ENCODE results near the gene ABCC5. TPM values are rescaled to one million over a fixed set of nuclear protein-coding genes. Genes with fewer than 3 reads are reported as not detected.

Gene ABCC5
- total RNA-seq, 1 experiment from 2014 or later: 29.1 TPM

GRCh38 chr3:184018424-184018973 lies 815 bp upstream of the ABCC5 start:
- ATAC-seq (no peak), DNase-seq (ENCODE audit: low spot score) (no peak)
- CTCF ChIA-PET: interaction anchor here (0.5 to 4.1 kb wide), 11 partner anchors 12 to 1044 kb away, joined by 3 to 37 read pairs (median 4); partner anchors contain the start of genes CAMK2N2, EEF1AKMT4 and EIF2B5
- H3K9me3 Mint-ChIP-seq: no peaks in the 10 kb centered on the region
- H3K27ac Mint-ChIP-seq: peak overlapping the region; percentile 96
- POLR2A ChIA-PET: interaction anchor here (0.7 kb wide), 1 partner anchor 11 kb away, joined by 3 read pairs; no protein-coding TSS in a partner anchor
- H3K4me3 Mint-ChIP-seq: peak overlapping the region; percentile 99
- peaks cover 22% of the 10 kb centered on the region for H3K4me1 Mint-ChIP-seq
- no peak for TF ChIP-seq AFF4 (CRISPR knock-in tag; IDR thresholded peaks at IDR 0.05; ENCODE audit: borderline replicate concordance)
- TF ChIP-seq ZNF121 (CRISPR knock-in tag; IDR thresholded peaks at IDR 0.05): 0 out of 2 replicates have a peak, but pooled peaks have one; percentile 40
- no peaks in the 10 kb centered on the region for H3K27me3 Mint-ChIP-seq (ENCODE audit: low read depth)
- peaks cover 7% of the 10 kb centered on the region for H3K36me3 Mint-ChIP-seq

GRCh38 chr3:184016811-184017671 lies 643 bp downstream of the ABCC5 start:
- ChIA-PET POLR2A (interaction anchor here (0.6 to 0.7 kb wide), 2 partner anchors 122 to 160 kb away, joined by 3 read pairs; no protein-coding TSS in a partner anchor), CTCF (interaction anchor here (0.6 to 4.1 kb wide), 17 partner anchors 10 to 244 kb away, joined by 3 to 37 read pairs (median 4); partner anchors contain the start of genes CAMK2N2, EEF1AKMT4, EIF2B5 and PARL)
- TF ChIP-seq ZNF219 (CRISPR knock-in tag; IDR thresholded peaks at IDR 0.05; ENCODE audit: borderline replicate concordance) (no peak), ESRRA (CRISPR knock-in tag; IDR thresholded peaks at IDR 0.05; ENCODE audit: borderline replicate concordance) (0 out of 2 replicates have a peak, but pooled peaks have one; percentile 38), KAT7 (CRISPR knock-in tag; IDR thresholded peaks at IDR 0.05; ENCODE audit: borderline replicate concordance) (peak; percentile 41; the same call in 1 of the 2 replicates), ZNF232 (CRISPR knock-in tag; IDR thresholded peaks at IDR 0.05) (no peak), ZNF121 (CRISPR knock-in tag; IDR thresholded peaks at IDR 0.05) (peak; percentile 100), ELF4 (CRISPR knock-in tag; IDR thresholded peaks at IDR 0.05; ENCODE audit: low read depth) (0 out of 2 replicates have a peak, but pooled peaks have one; percentile 32), FOXP1 (CRISPR knock-in tag; IDR thresholded peaks at IDR 0.05; ENCODE audit: borderline replicate concordance) (no peak), EMX1 (CRISPR knock-in tag; IDR thresholded peaks at IDR 0.05) (peak; percentile 89), ETV6 (CRISPR knock-in tag; IDR thresholded peaks at IDR 0.05) (no peak; the same call in 1 of the 2 replicates), ZNF423 (CRISPR knock-in tag; IDR thresholded peaks at IDR 0.05) (peak; percentile 55; the same call in 1 of the 2 replicates), JUN (CRISPR knock-in tag; IDR thresholded peaks at IDR 0.05) (peak; percentile 61; the same call in 1 of the 2 replicates), HMGXB4 (CRISPR knock-in tag; IDR thresholded peaks at IDR 0.05) (peak; percentile 90; the same call in 1 of the 2 replicates), CTCF (IDR thresholded peaks at IDR 0.05) (peak; percentile 99), MLX (CRISPR knock-in tag; IDR thresholded peaks at IDR 0.05) (peak; percentile 68; the same call in 1 of the 2 replicates)
- peaks cover 22% of the 10 kb centered on the region for H3K4me1 Mint-ChIP-seq
- DNase-seq (ENCODE audit: low spot score) (peak; percentile 50), ATAC-seq (peak; percentile 71)
- H3K9me3 Mint-ChIP-seq: peaks cover 3% of the 10 kb centered on the region; the same call in 1 of the 2 replicates
- H3K27me3 Mint-ChIP-seq (ENCODE audit: low read depth): no peaks in the 10 kb centered on the region
- H3K36me3 Mint-ChIP-seq: peaks cover 17% of the 10 kb centered on the region
- H3K4me3 Mint-ChIP-seq: peak overlapping the region; percentile 99
- peak overlapping the region; percentile 96 for H3K27ac Mint-ChIP-seq

Data from WTC11 (cell line).